AG04450 (cell line): ENCODE measurements around the gene PLA2G6. TPM values are rescaled to one million over a fixed set of nuclear protein-coding genes. Genes with fewer than 3 reads are reported as not detected.

Experiments
- CTCF ChIA-PET: fragments of 300-600, 350-600 bp; formaldehyde crosslinking; extraction: SDS; loops from one replicate; lab custom pipeline; 2022; ENCODE audit warnings: antibody characterized with exemption, inconsistent platforms; lab: Charles Lee
- POLR2A ChIA-PET: fragments of 350-600 bp; formaldehyde crosslinking; extraction: SDS; loops from one replicate; lab custom pipeline; 2021; ENCODE audit warnings: antibody characterized with exemption, inconsistent platforms; lab: Yijun Ruan, JAX
- DNase-seq: peaks from one replicate; pipeline ENCODE4 v3.0.0-alpha.2; 2011; ENCODE audit warnings: low read depth, low spot score
- H3K27ac ChIP-seq: one replicate; pipeline ENCODE4 v1.5.1; 2012; ENCODE audit warnings: low read depth, low read length, control low read depth
- H3K27me3 ChIP-seq: one replicate; pipeline ENCODE4 v1.6.0; 2012; ENCODE audit warnings: low read length; ENCODE audit not compliant: control insufficient read depth, insufficient read depth
- H3K4me3 ChIP-seq: 2 replicates; pipeline ENCODE4 v1.5.1; 2011; ENCODE audit warnings: mild to moderate bottlenecking, low read depth, low read length, control low read depth
- H3K9me3 ChIP-seq: 2 replicates; pipeline ENCODE4 v1.5.1; 2012; ENCODE audit warnings: low read length; ENCODE audit not compliant: control insufficient read depth, insufficient read depth
- polyA plus RNA-seq: library from polyadenylated mRNA; depleted of rRNA; stranded (reverse); fragments of >200 nt; gene quantifications from 2 replicates; pipeline ENCODE4 v1.2.3, GENCODE V29; 2011
- TF ChIP-seq, protein P1 (sequence below): IDR thresholded peaks from 2 replicates; pipeline ENCODE4 v1.5.1; 2011; ENCODE audit warnings: low read depth, low read length, control low read depth, inconsistent platforms

PLA2G6 gene
- polyA plus RNA-seq, 1 experiment, result 5.0 TPM

DNA sequence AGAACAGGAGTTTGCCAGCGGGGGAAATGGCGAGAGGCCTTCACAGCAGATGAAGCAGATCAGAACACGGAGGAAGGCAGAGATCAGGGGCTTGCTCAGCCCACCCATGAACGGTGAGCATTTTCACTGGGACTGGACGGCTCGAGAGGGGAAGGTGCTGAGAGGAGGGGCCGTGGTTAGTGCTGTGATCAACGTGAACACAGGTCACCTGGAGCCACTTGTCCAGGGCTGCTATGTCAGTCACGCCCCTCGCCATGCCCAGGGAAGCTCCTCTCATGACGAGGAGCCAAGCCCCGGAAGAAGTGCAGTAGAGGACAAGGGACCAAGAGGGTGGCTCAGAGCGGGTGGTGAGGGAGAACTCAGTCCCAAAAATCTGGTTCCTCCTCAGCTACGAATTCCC, 7.0 kb downstream of the PLA2G6 start:
- TF ChIP-seq, protein P1, sequence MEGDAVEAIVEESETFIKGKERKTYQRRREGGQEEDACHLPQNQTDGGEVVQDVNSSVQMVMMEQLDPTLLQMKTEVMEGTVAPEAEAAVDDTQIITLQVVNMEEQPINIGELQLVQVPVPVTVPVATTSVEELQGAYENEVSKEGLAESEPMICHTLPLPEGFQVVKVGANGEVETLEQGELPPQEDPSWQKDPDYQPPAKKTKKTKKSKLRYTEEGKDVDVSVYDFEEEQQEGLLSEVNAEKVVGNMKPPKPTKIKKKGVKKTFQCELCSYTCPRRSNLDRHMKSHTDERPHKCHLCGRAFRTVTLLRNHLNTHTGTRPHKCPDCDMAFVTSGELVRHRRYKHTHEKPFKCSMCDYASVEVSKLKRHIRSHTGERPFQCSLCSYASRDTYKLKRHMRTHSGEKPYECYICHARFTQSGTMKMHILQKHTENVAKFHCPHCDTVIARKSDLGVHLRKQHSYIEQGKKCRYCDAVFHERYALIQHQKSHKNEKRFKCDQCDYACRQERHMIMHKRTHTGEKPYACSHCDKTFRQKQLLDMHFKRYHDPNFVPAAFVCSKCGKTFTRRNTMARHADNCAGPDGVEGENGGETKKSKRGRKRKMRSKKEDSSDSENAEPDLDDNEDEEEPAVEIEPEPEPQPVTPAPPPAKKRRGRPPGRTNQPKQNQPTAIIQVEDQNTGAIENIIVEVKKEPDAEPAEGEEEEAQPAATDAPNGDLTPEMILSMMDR, result no peak
- no peaks in the 10 kb centered on the region for H3K9me3 ChIP-seq
- no peaks in the 10 kb centered on the region for H3K27me3 ChIP-seq
- no peak for DNase-seq
- no peak overlapping the region for H3K27ac ChIP-seq
- POLR2A ChIA-PET, result no interaction called here
- CTCF ChIA-PET, result interaction anchor here (0.5 to 1.5 kb wide), 3 partner anchors 60 to 171 kb away, joined by 3 to 5 read pairs (median 5); no protein-coding TSS in a partner anchor
- H3K4me3 ChIP-seq, result no peak overlapping the region

GRCh38 chr22:38173641-38173906, 8.1 kb downstream of the PLA2G6 start:
- H3K9me3 ChIP-seq, result no peaks in the 10 kb centered on the region
- CTCF ChIA-PET, result interaction anchor here (1.5 kb wide), 1 partner anchor 59 kb away, joined by 5 read pairs; no protein-coding TSS in a partner anchor
- POLR2A ChIA-PET, result no interaction called here
- H3K27ac ChIP-seq, result no peak overlapping the region
- no peak overlapping the region for H3K4me3 ChIP-seq
- TF ChIP-seq, protein P1, result no peak
- no peaks in the 10 kb centered on the region for H3K27me3 ChIP-seq
- DNase-seq, result no peak

DNA sequence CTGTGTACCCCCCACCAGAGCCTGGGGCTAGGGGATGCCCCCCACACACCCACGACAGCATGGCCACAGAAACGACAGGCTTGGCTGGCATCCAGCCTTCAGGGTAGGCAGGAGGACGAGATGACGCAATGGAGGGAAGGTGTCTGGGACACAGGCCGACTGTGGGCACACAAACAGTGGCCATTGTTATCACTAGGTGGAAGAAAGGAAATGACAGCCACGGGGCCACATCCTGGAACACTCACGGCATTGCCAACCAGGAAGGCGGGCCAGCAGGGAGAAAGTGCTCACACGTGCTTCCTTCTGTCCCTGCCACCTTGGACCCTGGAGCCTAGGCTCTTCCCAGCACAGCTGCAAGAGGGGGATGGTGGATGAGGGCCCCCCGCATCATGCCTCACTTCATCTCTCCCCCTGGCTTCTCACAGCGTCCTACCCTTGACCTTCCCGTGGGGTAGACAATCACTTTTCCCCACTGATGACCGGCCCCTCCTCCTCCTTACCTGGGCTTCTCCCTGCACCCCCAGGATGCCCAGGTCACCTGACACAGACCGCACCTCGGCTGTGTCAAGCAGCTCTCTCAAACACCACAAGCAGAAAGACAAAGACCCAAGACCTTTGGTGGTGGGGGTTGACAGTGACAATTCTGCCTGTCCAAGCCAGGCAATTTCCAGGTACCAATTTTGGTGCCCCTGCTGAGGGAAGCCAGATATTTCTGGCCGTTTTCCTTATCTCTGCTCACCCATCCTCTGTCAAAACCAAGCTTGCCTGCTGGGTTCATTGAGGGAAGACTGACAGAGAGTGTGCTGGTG, 8.6 kb downstream of the PLA2G6 start:
- TF ChIP-seq, protein P1, result no peak
- CTCF ChIA-PET, result interaction anchor here (1.5 kb wide), 1 partner anchor 59 kb away, joined by 5 read pairs; no protein-coding TSS in a partner anchor
- DNase-seq, result no peak
- POLR2A ChIA-PET, result interaction anchor here (0.6 kb wide), 1 partner anchor 27 kb away, joined by 5 read pairs; no protein-coding TSS in a partner anchor
- no peak overlapping the region for H3K4me3 ChIP-seq
- peak overlapping the region; percentile 21 for H3K27ac ChIP-seq
- no peaks in the 10 kb centered on the region for H3K9me3 ChIP-seq
- no peaks in the 10 kb centered on the region for H3K27me3 ChIP-seq

- Histone ChIP-seq H3K27me3 (no peaks in the 10 kb centered on the region), H3K27ac (peak overlapping the region; percentile 21), H3K9me3 (no peaks in the 10 kb centered on the region), H3K4me3 (no peak overlapping the region)
- ChIA-PET CTCF (interaction anchor here (0.5 kb wide), 1 partner anchor 58 kb away, joined by 5 read pairs; no protein-coding TSS in a partner anchor), POLR2A (interaction anchor here (0.6 kb wide), 1 partner anchor 26 kb away, joined by 5 read pairs; no protein-coding TSS in a partner anchor)
- TF ChIP-seq, protein P1, result no peak
- no peak for DNase-seq
Observed at GRCh38 chr22:38171927-38172831, 9.5 kb downstream of the PLA2G6 start.
